PC-9 (cell line): ENCODE results near the gene SPAG9. TPM values are rescaled to one million over a fixed set of nuclear protein-coding genes. Genes with fewer than 3 reads are reported as not detected.

Source experiments
- BruUV-seq: library from RNA; stranded (reverse); fragments of 400-500 nt; replicated peaks from 2 replicates; lab custom pipeline; 2021; lab: Mats Ljungman, UMichigan
- CTCF ChIA-PET: fragments of 300-600 bp; sonication (Branson Sonifier 250); formaldehyde crosslinking; loops from one replicate; lab custom pipeline; 2022; ENCODE audit warnings: antibody characterized with exemption; lab: Charles Lee
- POLR2A ChIA-PET: fragments of 300-600 bp; sonication (Branson Sonifier 250); formaldehyde crosslinking; loops from one replicate; lab custom pipeline; 2022; ENCODE audit warnings: antibody characterized with exemption; ENCODE audit not compliant: unreplicated experiment; lab: Charles Lee
- DNase-seq, 2 experiments: peaks; one replicate each; pipeline versions ENCODE4 v3.0.0 to v3.0.0-alpha.2; 2015 to 2022; ENCODE audit warnings: mixed read lengths in 1 of 2
- H2AFZ ChIP-seq: fragments of 200-600 bp; sonication (generic); 2 replicates; pipeline ENCODE4 v1.8.1; 2017; ENCODE audit warnings: antibody characterized with exemption
- H3F3A ChIP-seq: fragments of 200-600 bp; sonication (generic); 2 replicates; pipeline ENCODE4 v1.8.1; 2017; ENCODE audit warnings: antibody characterized with exemption, mild to moderate bottlenecking, low read depth; ENCODE audit not compliant: insufficient read depth
- H3K27ac ChIP-seq: fragments of 200-600 bp; sonication (generic); 2 replicates; pipeline ENCODE4 v1.6.1; 2016; ENCODE audit warnings: mixed run types
- H3K27me3 ChIP-seq: fragments of 200-600 bp; sonication (generic); 2 replicates; pipeline ENCODE4 v1.6.1; 2016; ENCODE audit warnings: low read depth, mixed run types; ENCODE audit not compliant: insufficient read depth
- H3K36me3 ChIP-seq: fragments of 200-600 bp; sonication (generic); 2 replicates; pipeline ENCODE4 v1.6.1; 2016; ENCODE audit warnings: low read depth, mixed run types
- H3K4me1 ChIP-seq: fragments of 200-600 bp; sonication (generic); replicated peaks from 2 replicates; pipeline ENCODE4 v1.6.1; 2016; ENCODE audit warnings: mixed run types; ENCODE audit not compliant: insufficient read depth
- H3K4me2 ChIP-seq: fragments of 200-600 bp; sonication (generic); 2 replicates; pipeline ENCODE4 v1.6.1; 2017; ENCODE audit warnings: mixed run types
- H3K4me3 ChIP-seq: fragments of 200-600 bp; sonication (generic); 2 replicates; pipeline ENCODE4 v1.6.1; 2016; ENCODE audit warnings: mixed run types
- H3K79me2 ChIP-seq: fragments of 200-600 bp; sonication (generic); 2 replicates; pipeline ENCODE4 v1.6.1; 2017; ENCODE audit warnings: low read depth, mixed run types
- H3K9me2 ChIP-seq: fragments of 200-600 bp; sonication (generic); 2 replicates; pipeline ENCODE4 v1.8.1; 2017; ENCODE audit warnings: mild to moderate bottlenecking; ENCODE audit not compliant: insufficient read depth
- H3K9me3 ChIP-seq: fragments of 200-600 bp; sonication (generic); 2 replicates; pipeline ENCODE4 v1.8.1; 2016; ENCODE audit warnings: low read depth; ENCODE audit not compliant: insufficient read depth
- H4K20me1 ChIP-seq: fragments of 200-600 bp; sonication (generic); 2 replicates; pipeline ENCODE4 v1.8.1; 2017; ENCODE audit not compliant: insufficient read depth
- CTCF ChIP-seq: fragments of 200-600 bp; sonication (generic); conservative IDR thresholded peaks from 2 replicates; pipeline ENCODE4 v1.6.1; 2017; ENCODE audit warnings: mixed run types, antibody characterized with exemption, mild to moderate bottlenecking, moderate library complexity
- EZH2 ChIP-seq: fragments of 200-600 bp; sonication (generic); IDR thresholded peaks from 2 replicates; pipeline ENCODE4 v1.8.0; 2017; ENCODE audit warnings: antibody characterized with exemption, low read depth
- intact Hi-C: fragments of 100-400 bp; cut with micrococcal nuclease; formaldehyde crosslinking; loops from one replicate; pipeline ENCODE4 v1.10.0; 2022; ENCODE audit not compliant: unreplicated experiment
- total RNA-seq: library from RNA; stranded (reverse); gene quantifications from 2 replicates; pipeline ENCODE4 v1.2.3, GENCODE V29; 2021

Gene SPAG9
- total RNA-seq, 1 experiment from 2014 or later = 51.8 TPM

- no peak overlapping the region for H3K4me3 ChIP-seq
- DNase-seq = no peak
- H3K4me1 ChIP-seq = no peaks in the 10 kb centered on the region
- H3K27ac ChIP-seq = no peak overlapping the region
- intact Hi-C loops = loop anchor here (10.0 kb wide), 1 partner anchor 1079 kb away; no protein-coding TSS in a partner anchor
- no peaks in the 10 kb centered on the region; the same call in 1 of the 2 replicates for H3K36me3 ChIP-seq
- no peaks in the 10 kb centered on the region for H3K9me3 ChIP-seq
- TF ChIP-seq EZH2 = no peak
- no peak for TF ChIP-seq CTCF
- no peak overlapping the region for H3K4me2 ChIP-seq
- no TSS peak for BruUV-seq
- H3K9me2 ChIP-seq = no peaks in the 10 kb centered on the region
- no peaks in the 10 kb centered on the region for H3K27me3 ChIP-seq
- ChIA-PET POLR2A (no interaction called here), CTCF (no interaction called here)
- H2AFZ ChIP-seq = no peak overlapping the region
- H4K20me1 ChIP-seq = no peaks in the 10 kb centered on the region
- H3F3A ChIP-seq = peaks cover 14% of the 10 kb centered on the region
- H3K79me2 ChIP-seq = no peaks in the 10 kb centered on the region
These were observed 114.9 kb downstream of the SPAG9 start for GRCh38 chr17:51005768-51006167.

- H3K27me3 ChIP-seq = no peaks in the 10 kb centered on the region
- H2AFZ ChIP-seq = no peak overlapping the region
- no peak for DNase-seq
- no peak overlapping the region for H3K27ac ChIP-seq
- H4K20me1 ChIP-seq = no peaks in the 10 kb centered on the region
- H3K36me3 ChIP-seq = peaks cover under 1% of the 10 kb centered on the region; the same call in 1 of the 2 replicates
- BruUV-seq = no TSS peak
- no peaks in the 10 kb centered on the region for H3K9me3 ChIP-seq
- no peak overlapping the region for H3K4me2 ChIP-seq
- H3K9me2 ChIP-seq = no peaks in the 10 kb centered on the region
- CTCF ChIA-PET = no interaction called here
- no peak overlapping the region for H3K4me3 ChIP-seq
- no peaks in the 10 kb centered on the region for H3K4me1 ChIP-seq
- POLR2A ChIA-PET = no interaction called here
- peaks cover 14% of the 10 kb centered on the region for H3F3A ChIP-seq
- TF ChIP-seq CTCF = no peak
- no peak for TF ChIP-seq EZH2
- H3K79me2 ChIP-seq = no peaks in the 10 kb centered on the region
- intact Hi-C loops = loop anchor here (5.0 to 10.0 kb wide), 2 partner anchors 163 to 1081 kb away; partner anchors contain the start of gene NME2
These were observed 116.4 kb downstream of the SPAG9 start for GRCh38 chr17:51004249-51004648.

- Histone ChIP-seq H3K9me2 (no peaks in the 10 kb centered on the region), H3K79me2 (no peaks in the 10 kb centered on the region), H3K4me1 (no peaks in the 10 kb centered on the region), H3K9me3 (no peaks in the 10 kb centered on the region), H3K27me3 (no peaks in the 10 kb centered on the region), H3F3A (peaks cover 14% of the 10 kb centered on the region), H3K4me3 (no peak overlapping the region), H3K36me3 (peaks cover 16% of the 10 kb centered on the region; the same call in 1 of the 2 replicates), H4K20me1 (no peaks in the 10 kb centered on the region), H3K4me2 (no peak overlapping the region), H3K27ac (no peak overlapping the region), H2AFZ (no peak overlapping the region)
- POLR2A ChIA-PET = interaction anchor here (0.7 kb wide), 1 partner anchor 134 kb away, joined by 8 read pairs; no protein-coding TSS in a partner anchor
- BruUV-seq = no TSS peak
- intact Hi-C loops = loop anchor here (1.0 to 10.0 kb wide), 4 partner anchors 56 to 1084 kb away; partner anchors contain the start of genes NME1 and NME2
- peak; percentile 5 to 62 for DNase-seq
- TF ChIP-seq CTCF = peak; percentile 77
- TF ChIP-seq EZH2 = no peak
- CTCF ChIA-PET = interaction anchor here (0.6 to 1.6 kb wide), 5 partner anchors 70 to 219 kb away, joined by 3 to 10 read pairs (median 9); partner anchors contain the start of gene NME1
These were observed 119.6 kb downstream of the SPAG9 start for GRCh38 chr17:51000835-51001638.
